ENCODE data around the gene LCAT.

- TF ChIP-seq CTCF (IDR thresholded peaks at IDR 0.05) (no peak), POLR2AphosphoS5 (IDR thresholded peaks at IDR 0.05) (no peak)
Observed at GRCh38 chr16:67962135-67962534, 18.2 kb upstream of the LCAT start.

Data from stomach (tissue), 4 donors.